HepG2 (cell line): Measurements from ENCODE around the gene C1orf35. TPM values are rescaled to one million over a fixed set of nuclear protein-coding genes. Genes with fewer than 3 reads are reported as not detected.
"Not testable (repeated sequence)": the region's sequence is repeated elsewhere in the genome, so short reads cannot be mapped to it uniquely, and the experiment has no call there.

Source experiments
- ATAC-seq: fragments of 200-7000 bp; cut with Tn5 transposase; 3 replicates; pipeline ENCODE4 v1.9.1; 2020; ENCODE audit warnings: mild to moderate bottlenecking, moderate library complexity
- BruUV-seq: library from RNA; stranded (reverse); fragments of 400-500 nt; replicated peaks from 2 replicates; lab custom pipeline; 2021; lab: Mats Ljungman, UMichigan
- CTCF ChIA-PET: fragments of 300-600 bp; formaldehyde crosslinking; extraction: SDS; loops from one replicate; lab custom pipeline; 2021; ENCODE audit warnings: low total read pairs, inconsistent platforms, low intra/inter-chr PET ratio; lab: Yijun Ruan, JAX
- POLR2A ChIA-PET: fragments of 350-600 bp; sonication (Branson Sonifier 250); formaldehyde crosslinking; loops from one replicate; lab custom pipeline; 2020; ENCODE audit warnings: antibody characterized with exemption, inconsistent platforms; lab: Yijun Ruan, JAX
- DNase-seq: peaks from one replicate; pipeline ENCODE4 v3.0.0-alpha.2; 2015; ENCODE audit warnings: low spot score
- FAIRE-seq: peaks from 3 replicates; lab custom pipeline; 2011; peaks lifted over from hg19 to GRCh38; lab: Jason Lieb, UNC
- H2AFZ ChIP-seq: one replicate; pipeline ENCODE4 v1.6.1; 2011; ENCODE audit warnings: low read length, inconsistent platforms
- H3K27ac ChIP-seq: fragments of 300-600 bp; 3 replicates; pipeline ENCODE4 v1.8.0; 2011; ENCODE audit warnings: mixed run types, mild to moderate bottlenecking, mixed read lengths, low read length, inconsistent platforms; ENCODE audit not compliant: insufficient read depth; ENCODE audit errors: extremely low read length
- H3K27me3 ChIP-seq, 2 experiments: fragments of 200-600 bp in 1 of 2; 2 replicates in 1 of 2; 3 replicates in 1 of 2; pipeline versions ENCODE4 v1.6.0 to v1.8.0; 2011; ENCODE audit warnings: low read length in 2 of 2, mild to moderate bottlenecking in 2 of 2, moderate library complexity in 2 of 2, inconsistent platforms in 1 of 2; ENCODE audit not compliant: insufficient read depth in 2 of 2, control insufficient read depth in 1 of 2
- H3K36me3 ChIP-seq, 2 experiments: fragments of 200-600 bp in 1 of 2; replicated peaks in 1 of 2; 2 replicates in 1 of 2; 3 replicates in 1 of 2; pipeline versions ENCODE4 v1.5.1 to v1.8.0; 2011; ENCODE audit warnings: low read length in 2 of 2, inconsistent platforms in 1 of 2; ENCODE audit not compliant: insufficient read depth in 2 of 2, control insufficient read depth in 1 of 2
- H3K4me1 ChIP-seq: 2 replicates; pipeline ENCODE4 v1.5.1; 2012; ENCODE audit warnings: low read length, inconsistent platforms; ENCODE audit not compliant: insufficient read depth
- H3K4me2 ChIP-seq: 2 replicates; pipeline ENCODE4 v1.6.0; 2011; ENCODE audit warnings: low read depth, low read length, inconsistent platforms
- H3K4me3 ChIP-seq, 3 experiments: fragments of 200-600 bp in 1 of 3; sonication (generic), shearing (Covaris generic) in 1 of 3; replicated peaks in 1 of 3; 2 replicates each; pipeline ENCODE4 v1.5.1; 2011 to 2016; ENCODE audit warnings: low read length in 3 of 3, inconsistent platforms in 2 of 3, low read depth in 2 of 3, mild to moderate bottlenecking in 2 of 3, control low read depth in 1 of 3, mixed read lengths in 1 of 3; ENCODE audit not compliant: insufficient read depth in 1 of 3
- H3K79me2 ChIP-seq: one replicate; pipeline ENCODE4 v1.6.1; 2011; ENCODE audit warnings: low read length, inconsistent platforms; ENCODE audit not compliant: insufficient read depth
- H3K9ac ChIP-seq: 2 replicates; pipeline ENCODE4 v1.6.0; 2011; ENCODE audit warnings: mild to moderate bottlenecking, low read depth, low read length, inconsistent platforms; ENCODE audit not compliant: insufficient read depth
- H3K9me3 ChIP-seq: 2 replicates; pipeline ENCODE4 v1.5.1; 2012; ENCODE audit warnings: mild to moderate bottlenecking, low read length
- H4K20me1 ChIP-seq: 2 replicates; pipeline ENCODE4 v1.6.0; 2011; ENCODE audit warnings: inconsistent platforms, mild to moderate bottlenecking, low read length, moderate library complexity; ENCODE audit not compliant: insufficient read depth
- CEBPB ChIP-seq: IDR thresholded peaks from 2 replicates; pipeline ENCODE4 v1.6.1; 2011; ENCODE audit warnings: low read depth, low read length, improper control_type of control experiment, borderline replicate concordance
- CEBPG ChIP-seq: IDR thresholded peaks from 2 replicates; pipeline ENCODE4 v1.6.1; 2016
- HMG20B ChIP-seq: conservative IDR thresholded peaks from 2 replicates; pipeline ENCODE4 v1.6.1; 2016; ENCODE audit warnings: missing genetic modification reagents, missing compliant biosample characterization
- JUND ChIP-seq: sonication (generic); formaldehyde crosslinking; IDR thresholded peaks from 2 replicates; pipeline ENCODE4 v1.8.0; 2022; ENCODE audit warnings: mild to moderate bottlenecking, missing genetic modification reagents
- MAFF ChIP-seq: IDR thresholded peaks from 2 replicates; pipeline ENCODE4 v1.6.1; 2011; ENCODE audit warnings: low read depth, low read length, improper control_type of control experiment
- ZNF501 ChIP-seq: sonication (generic); formaldehyde crosslinking; IDR thresholded peaks from 2 replicates; pipeline ENCODE4 v1.5.1; 2020; ENCODE audit warnings: mild to moderate bottlenecking, moderate library complexity, missing genetic modification reagents
- ZNF605 ChIP-seq: sonication (generic); formaldehyde crosslinking; IDR thresholded peaks from 2 replicates; pipeline ENCODE4 v1.8.0; 2022; ENCODE audit warnings: mild to moderate bottlenecking, missing genetic modification reagents
- ZNF629 ChIP-seq: sonication (generic); formaldehyde crosslinking; conservative IDR thresholded peaks from 2 replicates; pipeline ENCODE4 v1.5.0; 2020; ENCODE audit warnings: missing genetic modification reagents
- ZNF713 ChIP-seq: sonication (generic); formaldehyde crosslinking; IDR thresholded peaks from 2 replicates; pipeline ENCODE4 v1.4.0; 2020; ENCODE audit warnings: mild to moderate bottlenecking, missing genetic modification reagents
- WGBS: methylation state at CpG from one replicate; pipeline ENCODE4 v1.1.6; 2017; ENCODE audit warnings: low lambda C conversion rate; 5-methylcytosine and 5-hydroxymethylcytosine counted together
- in situ Hi-C: cut with HindIII; loops from 2 replicates; pipeline ENCODE4 v1.10.0; 2017; ENCODE audit warnings: low pct_unique_long_range_greater_than_20kb; ENCODE audit not compliant: extremely low pct_ligation_motif_present
- intact Hi-C: fragments of 100-400 bp; cut with micrococcal nuclease; formaldehyde crosslinking; loops from one replicate; pipeline ENCODE4 v1.10.0; 2022; ENCODE audit not compliant: unreplicated experiment
- polyA plus RNA-seq, 8 experiments: library from polyadenylated mRNA; depleted of rRNA in 3 of 8; stranded (reverse) in 7 of 8; unstranded in 1 of 8; fragments of >200 nt; fragmentation: Illumina TruSeq in 4 of 8; extraction: Trizol in 4 of 8; gene quantifications; 2 replicates each; pipeline versions ENCODE4 v1.2.1 to v1.2.3, GENCODE V29; 2011 to 2016; ENCODE audit warnings: low read depth in 4 of 8, missing spikeins in 1 of 8, mixed read lengths in 1 of 8; ENCODE audit not compliant: insufficient read depth in 1 of 8
- total RNA-seq, 5 experiments: library from RNA; depleted of rRNA; stranded (reverse); fragments of >200 nt; fragmentation: Illumina TruSeq; extraction: Trizol; gene quantifications; 2 replicates each; pipeline ENCODE4 v1.2.3, GENCODE V29; 2016; ENCODE audit warnings: low read depth in 1 of 5
- TF ChIP-seq, protein P1 (sequence below): sonication (generic); formaldehyde crosslinking; IDR thresholded peaks from 2 replicates; pipeline ENCODE4 v1.4.0; 2020; ENCODE audit warnings: missing genetic modification reagents

C1orf35 gene
- total and polyA plus RNA-seq, 2 of the 13 experiments (the other 11 are each of a cell fraction or from before 2014, with no cell fraction given): 8.1 to 19.3 TPM

- Histone ChIP-seq H3K4me1 (peaks cover 45% of the 10 kb centered on the region), H3K9ac (no peak overlapping the region), H2AFZ (no peak overlapping the region), H3K4me2 (no peak overlapping the region), H3K27me3 (no peaks in the 10 kb centered on the region; a peak in 1 of 5 replicates), H3K4me3 (no peak overlapping the region), H3K36me3 (0 out of 5 replicates have a peak, but pooled peaks cover 0 to 2% of the 10 kb centered on the region in 2 experiments), H3K79me2 (peaks cover 18% of the 10 kb centered on the region), H4K20me1 (no peaks in the 10 kb centered on the region), H3K9me3 (peaks cover 5% of the 10 kb centered on the region; the same call in 1 of the 2 replicates), H3K27ac (no peak overlapping the region)
- no peak for TF ChIP-seq JUND (CRISPR knock-in tag)
- TF ChIP-seq, protein P1, sequence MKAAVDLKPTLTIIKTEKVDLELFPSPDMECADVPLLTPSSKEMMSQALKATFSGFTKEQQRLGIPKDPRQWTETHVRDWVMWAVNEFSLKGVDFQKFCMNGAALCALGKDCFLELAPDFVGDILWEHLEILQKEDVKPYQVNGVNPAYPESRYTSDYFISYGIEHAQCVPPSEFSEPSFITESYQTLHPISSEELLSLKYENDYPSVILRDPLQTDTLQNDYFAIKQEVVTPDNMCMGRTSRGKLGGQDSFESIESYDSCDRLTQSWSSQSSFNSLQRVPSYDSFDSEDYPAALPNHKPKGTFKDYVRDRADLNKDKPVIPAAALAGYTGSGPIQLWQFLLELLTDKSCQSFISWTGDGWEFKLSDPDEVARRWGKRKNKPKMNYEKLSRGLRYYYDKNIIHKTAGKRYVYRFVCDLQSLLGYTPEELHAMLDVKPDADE (CRISPR knock-in tag): no peak
- TF ChIP-seq ZNF713: no peak
- TF ChIP-seq ZNF501: no peak
- TF ChIP-seq MAFF: no peak
- TF ChIP-seq ZNF605 (CRISPR knock-in tag): no peak
- no peak for TF ChIP-seq ZNF629 (CRISPR knock-in tag)
- TF ChIP-seq HMG20B (CRISPR knock-in tag): no peak
- BruUV-seq: no TSS peak
- ChIA-PET POLR2A (interaction anchor here (0.8 kb wide), 1 partner anchor 53 kb away, joined by 3 read pairs; the partner anchor contains the start of gene IBA57), CTCF (no interaction called here)
- in situ Hi-C loops (no loop called here), intact Hi-C loops (no loop called here)
- ATAC-seq (no peak), FAIRE-seq (no peak), DNase-seq (no peak)
- 94% methylated on average over 7 of the region's 7 CpGs for WGBS
These were observed 9.0 kb upstream of the C1orf35 start for GRCh38 chr1:228112167-228112566.

DNA sequence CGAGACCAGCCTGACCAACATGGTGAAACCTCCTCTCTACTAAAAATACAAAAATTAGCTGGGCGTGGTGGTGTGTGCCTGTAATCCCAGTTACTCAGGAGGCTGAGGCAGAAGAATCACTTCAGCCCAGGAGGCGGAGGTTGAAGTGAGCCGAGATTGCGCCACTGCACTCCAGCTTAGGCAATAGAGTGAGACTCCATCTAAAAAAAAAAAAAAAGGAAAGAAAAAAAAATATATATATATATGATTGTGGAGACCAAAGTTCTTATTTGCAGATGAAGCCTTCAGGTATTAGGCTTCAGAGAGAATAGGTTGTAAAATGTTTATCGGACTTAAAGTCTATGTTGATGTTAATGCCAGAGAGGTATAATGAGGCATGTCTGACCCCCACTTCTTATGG, 8.2 kb upstream of the C1orf35 start:
- H3K36me3 ChIP-seq, H3K4me3 ChIP-seq, in situ Hi-C loops, H3K9me3 ChIP-seq, H3K27ac ChIP-seq, H3K4me2 ChIP-seq, H3K27me3 ChIP-seq, H3K9ac ChIP-seq, CTCF ChIA-PET, ATAC-seq, H4K20me1 ChIP-seq, FAIRE-seq, H2AFZ ChIP-seq, DNase-seq, BruUV-seq: not testable (repeated sequence)
- peaks cover 18% of the 10 kb centered on the region for H3K79me2 ChIP-seq
- TF ChIP-seq CEBPG (CRISPR knock-in tag) (0 out of 2 replicates have a peak, but pooled peaks have one; percentile 26), CEBPB (peak; percentile 48; the same call in 1 of the 2 replicates)
- intact Hi-C loops: loop anchor here (2.0 kb wide), 1 partner anchor 29 kb away; the partner anchor contains the start of gene GUK1
- WGBS: 67% methylated on average over 6 of the region's 6 CpGs
- H3K4me1 ChIP-seq: peaks cover 45% of the 10 kb centered on the region
- POLR2A ChIA-PET: interaction anchor here (2.1 kb wide), 1 partner anchor 10 kb away, joined by 12 read pairs; no protein-coding TSS in a partner anchor
